NCI-H82 (cell line): ENCODE measurements around the gene NSL1.
"Not testable (repeated sequence)": the region's sequence is repeated elsewhere in the genome, so short reads cannot be mapped to it uniquely, and the experiment has no call there.

Experiments
- DNase-seq: peaks from one replicate; lab custom pipeline; 2025; lab: John Stamatoyannopoulos, UW

Gene NSL1

GRCh38 chr1:212749821-212750535 is 41.6 kb downstream of the NSL1 start:
- peak; percentile 90 for DNase-seq

- no peak for DNase-seq
Measured at GRCh38 chr1:212746546-212746945, 45.0 kb downstream of the NSL1 start.

DNA sequence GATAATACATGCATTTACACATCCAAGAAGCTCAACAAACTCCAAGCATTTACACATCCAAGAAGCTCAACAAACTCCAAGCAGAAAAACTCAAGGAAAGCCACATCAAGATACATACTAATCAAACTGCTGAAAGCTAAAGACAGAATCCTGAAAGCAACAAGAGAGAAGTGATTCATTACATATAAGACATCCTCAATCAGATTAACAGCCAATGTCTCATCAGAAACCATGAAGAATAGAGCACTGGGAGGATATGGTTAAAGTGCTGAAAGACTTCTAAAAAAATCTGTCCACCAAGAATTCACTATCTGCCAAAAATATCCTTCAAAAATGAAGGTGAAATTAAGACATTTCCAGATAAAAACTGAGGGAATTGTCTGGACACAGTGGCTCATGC is 46.3 kb downstream of the NSL1 start:
- no peak for DNase-seq

DNA sequence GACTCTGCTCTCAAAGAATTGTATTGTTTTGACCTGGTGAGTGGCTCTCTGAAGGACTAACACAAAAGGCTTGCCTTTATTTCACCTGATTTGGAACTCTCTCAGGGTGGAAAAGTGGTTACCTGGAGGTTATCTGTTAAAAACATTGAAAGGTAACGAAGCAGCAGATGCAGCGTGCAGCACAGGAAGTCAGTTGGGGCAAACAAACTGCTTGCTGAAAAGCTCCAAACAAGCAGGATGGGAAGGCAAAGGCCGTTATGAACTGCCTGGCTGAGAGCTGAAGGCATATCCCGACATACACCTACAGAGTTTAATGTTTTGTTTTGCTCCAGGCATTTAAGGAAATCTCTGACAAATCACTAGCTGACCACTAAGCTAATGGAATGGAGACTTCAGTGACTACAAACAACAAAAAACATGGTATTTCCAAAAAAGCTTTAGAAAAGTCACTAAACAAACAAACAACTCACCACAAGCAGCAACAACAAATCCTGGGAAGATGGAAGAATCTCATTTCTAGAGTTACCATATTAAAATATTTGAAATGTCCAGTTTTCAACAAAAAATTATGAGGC is 47.6 kb downstream of the NSL1 start:
- no peak for DNase-seq

DNA sequence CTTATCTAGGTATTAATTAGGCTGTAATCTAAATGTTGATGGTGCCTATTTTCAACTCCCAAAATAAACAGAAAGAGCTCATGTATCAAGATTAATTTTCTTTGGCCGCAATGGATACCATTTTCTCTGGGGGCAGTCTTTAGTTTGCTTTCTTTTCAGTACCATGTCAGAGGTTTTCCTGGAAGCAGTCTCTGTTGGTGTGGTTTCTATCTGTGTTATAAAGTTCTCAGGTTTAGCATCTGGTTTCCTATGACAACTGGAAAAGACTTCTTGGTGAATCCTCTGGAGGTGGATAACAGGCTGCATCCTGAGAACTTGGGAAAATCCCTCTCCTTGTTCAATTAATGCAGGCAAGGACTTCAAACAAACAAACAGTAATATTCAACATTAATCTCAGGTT is 53.2 kb downstream of the NSL1 start:
- DNase-seq, result no peak

GRCh38 chr1:212737559-212737958 is 54.0 kb downstream of the NSL1 start:
- no peak for DNase-seq

GRCh38 chr1:212733109-212733508 is 58.5 kb downstream of the NSL1 start:
- no peak for DNase-seq

DNA sequence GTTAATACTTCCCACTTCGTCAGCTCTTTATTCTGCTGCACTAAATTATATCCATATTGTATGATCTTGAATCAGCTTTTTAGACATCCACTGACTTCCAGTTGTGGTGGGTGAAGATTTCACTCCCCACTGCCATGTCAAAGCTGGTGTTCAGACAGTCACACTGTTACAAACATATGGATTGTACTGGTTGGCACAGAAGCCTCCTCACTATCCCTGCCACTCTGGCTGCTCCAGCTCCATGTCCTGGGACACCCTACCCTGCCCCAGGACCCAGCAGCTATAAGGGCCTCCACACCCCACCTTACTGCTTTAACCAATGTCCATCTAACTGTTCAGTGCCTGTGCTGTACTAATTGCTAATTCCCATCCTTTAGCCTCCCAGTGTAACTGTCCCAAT is 59.9 kb downstream of the NSL1 start:
- no peak for DNase-seq

- DNase-seq, result no peak
Measured at GRCh38 chr1:212728606-212729005, 63.0 kb downstream of the NSL1 start.

GRCh38 chr1:212727386-212728181 is 64.0 kb downstream of the NSL1 start:
- DNase-seq, result no peak

- DNase-seq, result not testable (repeated sequence)
Measured at GRCh38 chr1:212724679-212725078, 66.9 kb downstream of the NSL1 start.

DNA sequence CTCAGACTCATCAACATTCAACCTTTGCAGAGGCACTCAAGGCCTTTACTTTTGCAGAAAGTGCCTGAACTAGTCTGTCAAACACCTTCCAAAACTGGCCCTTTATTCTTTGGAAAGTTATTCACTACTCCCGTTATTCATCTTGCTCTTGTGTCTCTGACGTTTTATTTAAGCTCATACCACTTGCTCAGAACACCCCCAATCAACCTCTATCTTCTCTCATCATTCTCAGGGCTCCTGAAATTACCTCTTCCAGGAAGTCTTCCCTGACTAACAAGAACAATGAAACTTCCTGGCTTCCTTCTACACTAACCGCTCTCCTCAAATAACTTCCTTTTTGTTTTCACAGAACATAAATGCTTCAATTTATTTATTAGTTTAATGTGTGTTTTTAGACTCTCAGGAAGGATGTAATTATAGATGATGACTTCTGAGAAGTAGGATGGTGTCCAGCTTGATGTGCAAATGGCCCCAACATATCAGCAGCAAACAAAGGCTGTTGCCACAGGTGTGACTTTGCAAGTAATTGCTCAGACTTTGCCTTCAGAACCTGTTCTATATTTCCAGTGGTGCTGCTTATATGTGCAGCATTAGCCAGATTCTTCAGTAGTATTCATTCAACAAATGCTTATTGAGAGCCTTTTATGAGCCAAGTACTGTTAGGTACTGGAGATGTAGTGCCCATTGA is 69.2 kb downstream of the NSL1 start:
- no peak for DNase-seq

DNA sequence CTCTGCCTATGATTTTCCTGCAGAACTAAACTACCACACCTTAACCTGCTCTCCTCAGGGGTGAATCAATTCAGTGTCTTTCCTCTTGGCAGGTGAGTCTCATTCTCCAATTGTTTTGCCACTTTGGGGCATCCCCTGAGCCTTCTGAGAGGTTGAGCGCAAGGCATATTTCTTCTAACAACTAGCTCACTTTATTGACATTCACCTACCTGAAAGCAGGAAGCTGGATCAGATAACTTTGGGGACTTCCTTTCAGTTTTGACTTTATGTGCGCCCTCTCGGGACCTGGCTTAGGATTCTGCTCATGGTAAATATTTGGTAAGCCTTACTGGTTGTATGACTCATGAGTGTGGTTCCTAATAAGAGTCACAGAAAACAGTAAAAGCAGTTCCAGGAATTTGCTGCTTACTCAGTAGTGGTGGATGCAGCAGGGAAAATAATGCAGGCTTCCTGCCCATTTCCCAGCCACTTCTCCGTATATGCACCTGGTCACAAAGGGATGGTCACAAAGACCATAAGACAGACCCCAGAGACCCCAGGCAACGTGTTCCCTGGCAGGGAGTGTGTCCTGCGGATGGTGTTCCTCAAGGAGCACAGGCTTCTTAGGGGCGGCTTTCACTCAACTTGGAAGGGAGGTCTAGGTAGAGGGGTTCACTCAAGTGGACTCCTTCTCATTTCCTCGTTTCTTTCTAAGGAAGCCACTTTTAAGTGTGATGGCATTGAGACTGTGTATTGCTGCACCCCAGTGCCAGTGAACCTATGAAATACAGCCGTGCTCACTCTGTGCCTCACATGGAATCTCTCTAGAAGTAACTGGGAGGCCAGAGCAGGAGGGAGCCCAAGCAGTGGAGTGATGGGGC is 70.0 kb downstream of the NSL1 start:
- no peak for DNase-seq

DNA sequence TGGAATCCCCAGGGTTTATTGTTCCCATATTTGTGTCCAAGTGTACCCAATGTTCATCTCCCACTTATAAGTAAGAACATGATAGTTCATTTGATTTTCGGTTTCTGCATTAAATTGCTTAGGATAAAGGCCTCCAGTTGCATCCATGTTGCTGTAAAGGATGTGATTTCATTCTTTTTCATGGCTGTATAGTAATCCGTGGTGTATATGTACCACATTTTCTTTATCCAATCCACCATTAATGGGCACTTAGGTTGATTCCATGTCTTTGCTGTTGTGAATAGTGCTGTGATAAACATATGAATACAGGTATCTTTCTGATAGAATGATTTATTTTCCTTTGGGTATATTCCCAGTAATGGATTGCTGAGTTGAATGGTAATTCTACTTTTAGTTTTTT is 71.9 kb downstream of the NSL1 start:
- DNase-seq, result no peak

- peak; percentile 62 for DNase-seq
Measured at GRCh38 chr1:212718499-212718898, 73.1 kb downstream of the NSL1 start.

DNA sequence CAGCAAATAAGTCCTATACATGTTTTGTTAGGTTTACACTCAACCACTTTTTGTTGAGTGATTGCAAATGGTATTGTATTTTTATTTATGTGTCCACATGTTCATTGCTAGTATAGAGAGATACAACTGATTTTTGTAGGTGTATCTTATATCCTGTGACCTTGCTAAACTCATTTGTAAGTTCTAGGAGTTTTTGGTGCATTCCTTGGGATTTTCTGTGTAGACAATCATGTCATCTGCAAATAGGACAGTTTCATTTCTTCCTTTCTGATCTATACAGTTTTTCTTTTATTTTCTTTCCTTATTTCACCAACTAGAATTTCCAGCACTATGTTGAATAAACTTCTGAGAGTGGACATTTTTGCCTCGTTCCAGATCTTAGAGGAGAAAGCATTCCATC is 75.4 kb downstream of the NSL1 start:
- no peak for DNase-seq

DNA sequence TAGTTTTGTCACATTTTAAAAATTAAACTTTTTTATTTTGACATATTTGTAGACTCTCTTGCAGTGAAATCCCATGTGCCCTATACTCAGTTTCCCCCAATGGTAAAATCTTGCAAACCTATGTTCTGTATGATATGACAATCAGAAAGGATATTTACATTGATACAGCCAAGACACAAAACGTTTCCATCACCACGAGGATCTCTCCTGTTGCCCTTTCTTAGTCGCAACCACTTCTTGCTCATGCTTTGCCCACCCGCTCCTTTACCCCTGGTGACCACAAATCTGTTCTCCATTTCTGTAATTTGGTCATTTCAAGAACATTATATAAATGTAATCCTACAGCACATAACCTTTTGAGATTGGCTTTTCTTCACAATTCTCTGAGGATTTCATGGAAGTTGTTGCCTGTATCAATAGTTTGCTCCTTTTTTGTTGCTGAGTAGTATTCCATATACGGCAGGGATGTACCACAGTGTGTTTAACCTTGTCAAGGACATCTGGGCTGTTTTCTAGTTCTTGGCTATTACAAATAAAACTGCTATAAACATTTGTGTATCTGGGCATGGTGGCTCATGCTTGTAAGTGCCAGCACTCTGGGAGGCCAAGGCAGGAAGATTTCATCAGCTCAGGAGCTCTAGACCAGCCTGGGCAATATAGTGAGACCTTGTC is 78.0 kb downstream of the NSL1 start:
- DNase-seq, result no peak

- no peak for DNase-seq
Measured at GRCh38 chr1:212712451-212713303, 78.9 kb downstream of the NSL1 start.

DNA sequence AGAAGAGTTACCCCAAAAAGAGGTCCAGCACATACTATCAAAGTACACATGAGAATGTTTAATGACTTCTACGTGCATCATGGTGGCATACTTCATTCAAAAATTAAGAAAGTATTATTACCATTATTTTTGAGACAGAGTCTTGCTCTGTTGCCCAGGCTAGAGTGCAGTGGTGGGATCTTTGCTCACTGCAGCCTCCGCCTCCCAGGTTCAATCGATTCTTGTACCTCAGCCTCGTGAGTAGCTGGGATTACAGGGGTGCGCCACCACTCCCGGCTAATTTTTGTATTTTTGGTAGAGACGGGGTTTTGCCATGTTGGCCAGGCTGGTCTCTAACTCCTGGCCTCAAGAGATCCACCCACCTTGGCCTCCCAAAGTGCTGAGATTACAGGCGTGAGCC is 79.6 kb downstream of the NSL1 start:
- DNase-seq, result not testable (repeated sequence)

GRCh38 chr1:212710566-212710965 is 81.0 kb downstream of the NSL1 start:
- DNase-seq, result no peak
